Esophagus muscularis mucosa (tissue), 4 donors: ENCODE results near the gene TRIM2.

Experiments used
- EP300 ChIP-seq: sonication (generic); formaldehyde crosslinking; IDR thresholded peaks from one replicate; pipeline ENCODE4 v1.6.1; 2017; ENCODE audit warnings: antibody characterized with exemption
- POLR2A ChIP-seq: fragments of 450-650 bp; IDR thresholded peaks from one replicate; pipeline ENCODE4 v1.6.1; 2017; ENCODE audit warnings: antibody characterized with exemption, moderate library complexity, mild to moderate bottlenecking, low read depth
- POLR2AphosphoS5 ChIP-seq, 2 donors: sonication (generic); formaldehyde crosslinking; IDR thresholded peaks; one replicate each; pipeline ENCODE4 v1.6.1; 2017; ENCODE audit warnings: antibody characterized with exemption in 2 of 2
- TF ChIP-seq, protein P1 (sequence below), 3 experiments: fragments of 200-600 bp in 2 of 3; fragments of 450-650 bp in 1 of 3; sonication (generic) in 2 of 3; IDR thresholded peaks; one replicate each; pipeline ENCODE4 v1.5.1; 2017 to 2019; ENCODE audit warnings: antibody characterized with exemption in 3 of 3, mild to moderate bottlenecking in 2 of 3, moderate library complexity in 1 of 3

DNA sequence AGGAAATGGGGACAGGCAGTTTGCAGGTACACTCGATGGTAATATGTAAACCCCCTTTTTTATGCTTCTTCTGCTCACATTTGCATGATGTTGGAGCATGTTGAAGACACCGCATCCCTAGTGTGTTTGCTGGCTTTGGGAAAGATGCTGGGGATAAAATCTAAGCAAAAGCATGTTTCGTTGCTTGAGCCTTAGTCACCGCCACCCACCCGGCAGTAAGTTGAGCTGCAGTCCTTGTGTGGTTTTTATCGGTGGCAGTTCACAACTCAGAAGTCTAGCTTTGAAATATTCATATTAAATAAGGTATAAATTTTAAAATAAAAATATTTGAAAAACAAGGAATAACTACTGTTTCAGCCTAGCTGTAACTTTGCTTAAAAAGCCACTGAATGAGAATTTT is 118.5 kb downstream of the TRIM2 start:
- TF ChIP-seq, protein P1, sequence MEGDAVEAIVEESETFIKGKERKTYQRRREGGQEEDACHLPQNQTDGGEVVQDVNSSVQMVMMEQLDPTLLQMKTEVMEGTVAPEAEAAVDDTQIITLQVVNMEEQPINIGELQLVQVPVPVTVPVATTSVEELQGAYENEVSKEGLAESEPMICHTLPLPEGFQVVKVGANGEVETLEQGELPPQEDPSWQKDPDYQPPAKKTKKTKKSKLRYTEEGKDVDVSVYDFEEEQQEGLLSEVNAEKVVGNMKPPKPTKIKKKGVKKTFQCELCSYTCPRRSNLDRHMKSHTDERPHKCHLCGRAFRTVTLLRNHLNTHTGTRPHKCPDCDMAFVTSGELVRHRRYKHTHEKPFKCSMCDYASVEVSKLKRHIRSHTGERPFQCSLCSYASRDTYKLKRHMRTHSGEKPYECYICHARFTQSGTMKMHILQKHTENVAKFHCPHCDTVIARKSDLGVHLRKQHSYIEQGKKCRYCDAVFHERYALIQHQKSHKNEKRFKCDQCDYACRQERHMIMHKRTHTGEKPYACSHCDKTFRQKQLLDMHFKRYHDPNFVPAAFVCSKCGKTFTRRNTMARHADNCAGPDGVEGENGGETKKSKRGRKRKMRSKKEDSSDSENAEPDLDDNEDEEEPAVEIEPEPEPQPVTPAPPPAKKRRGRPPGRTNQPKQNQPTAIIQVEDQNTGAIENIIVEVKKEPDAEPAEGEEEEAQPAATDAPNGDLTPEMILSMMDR (IDR thresholded peaks at IDR 0.05): no peak
- TF ChIP-seq POLR2A (no peak), POLR2AphosphoS5 (IDR thresholded peaks at IDR 0.05) (no peak), EP300 (no peak)
